Thyroid gland (tissue), 4 donors: ENCODE results near the gene HOXA2.

Experiments used
- CTCF ChIP-seq, 6 experiments: fragments of 200-600 bp in 3 of 6; fragments of 450-650 bp in 3 of 6; sonication (generic) in 3 of 6; IDR thresholded peaks; one replicate each; pipeline ENCODE4 v1.5.1; 2016 to 2019; ENCODE audit warnings: antibody characterized with exemption in 6 of 6, mild to moderate bottlenecking in 2 of 6, inconsistent platforms in 1 of 6, moderate library complexity in 1 of 6
- POLR2A ChIP-seq, 2 donors: fragments of 450-650 bp; IDR thresholded peaks; one replicate each; pipeline ENCODE4 v1.6.1; 2017; ENCODE audit warnings: antibody characterized with exemption in 2 of 2, mild to moderate bottlenecking in 2 of 2, moderate library complexity in 1 of 2

GRCh38 chr7:27064159-27064558, 38.3 kb downstream of the HOXA2 start:
- TF ChIP-seq CTCF (IDR thresholded peaks at IDR 0.05), result no peak
- no peak for TF ChIP-seq POLR2A (IDR thresholded peaks at IDR 0.05)
